GM23248 (cell line): ENCODE data around the gene METTL8. TPM values are rescaled to one million over a fixed set of nuclear protein-coding genes. Genes with fewer than 3 reads are reported as not detected.

Source experiments
- DNase-seq: peaks from one replicate; pipeline ENCODE4 v3.0.0-alpha.2; 2015
- H2AFZ ChIP-seq: fragments of 200-600 bp; sonication (generic); 2 replicates; pipeline ENCODE4 v1.6.1; 2016; ENCODE audit warnings: antibody characterized with exemption
- H3F3A ChIP-seq: fragments of 200-600 bp; sonication (generic); 2 replicates; pipeline ENCODE4 v1.6.1; 2016; ENCODE audit warnings: mild to moderate bottlenecking, antibody characterized with exemption, mixed run types; ENCODE audit not compliant: insufficient read depth
- H3K27ac ChIP-seq: fragments of 200-600 bp; sonication (generic); 2 replicates; pipeline ENCODE4 v1.5.1; 2016; ENCODE audit warnings: mild to moderate bottlenecking
- H3K27me3 ChIP-seq: fragments of 200-600 bp; sonication (generic); replicated peaks from 2 replicates; pipeline ENCODE4 v1.6.1; 2016; ENCODE audit warnings: mild to moderate bottlenecking; ENCODE audit not compliant: insufficient read depth
- H3K36me3 ChIP-seq: fragments of 200-600 bp; sonication (generic); 2 replicates; pipeline ENCODE4 v1.6.1; 2016; ENCODE audit warnings: low read depth, mild to moderate bottlenecking
- H3K4me1 ChIP-seq: fragments of 200-600 bp; sonication (generic); 2 replicates; pipeline ENCODE4 v1.6.1; 2016; ENCODE audit warnings: mild to moderate bottlenecking; ENCODE audit not compliant: insufficient read depth
- H3K4me2 ChIP-seq: fragments of 200-600 bp; sonication (generic); one replicate; pipeline ENCODE4 v1.6.1; 2016; ENCODE audit warnings: mild to moderate bottlenecking; ENCODE audit not compliant: unreplicated experiment
- H3K4me3 ChIP-seq: fragments of 200-600 bp; sonication (generic); 2 replicates; pipeline ENCODE4 v1.5.1; 2016; ENCODE audit warnings: mild to moderate bottlenecking
- H3K79me2 ChIP-seq: fragments of 200-600 bp; sonication (generic); 2 replicates; pipeline ENCODE4 v1.6.1; 2016; ENCODE audit warnings: mild to moderate bottlenecking; ENCODE audit not compliant: insufficient read depth
- H3K9ac ChIP-seq: fragments of 200-600 bp; sonication (generic); 2 replicates; pipeline ENCODE4 v1.6.1; 2016; ENCODE audit warnings: mild to moderate bottlenecking
- H3K9me2 ChIP-seq: fragments of 200-600 bp; sonication (generic); 2 replicates; pipeline ENCODE4 v1.6.1; 2016; ENCODE audit warnings: mixed run types, mild to moderate bottlenecking, moderate library complexity; ENCODE audit not compliant: insufficient read depth
- H3K9me3 ChIP-seq: fragments of 200-600 bp; sonication (generic); one replicate; pipeline ENCODE4 v1.6.1; 2017; ENCODE audit warnings: low read depth
- H4K20me1 ChIP-seq: fragments of 200-600 bp; sonication (generic); 2 replicates; pipeline ENCODE4 v1.6.0; 2016; ENCODE audit not compliant: insufficient read depth
- EZH2 ChIP-seq: fragments of 200-600 bp; sonication (generic); IDR thresholded peaks from 2 replicates; pipeline ENCODE4 v1.6.1; 2018; ENCODE audit warnings: antibody characterized with exemption, mild to moderate bottlenecking; ENCODE audit not compliant: insufficient read depth, poor library complexity, severe bottlenecking
- EZH2phosphoT487 ChIP-seq: fragments of 200-600 bp; sonication (generic); IDR thresholded peaks from 2 replicates; pipeline ENCODE4 v1.6.1; 2018; ENCODE audit warnings: antibody characterized with exemption, moderate library complexity, mild to moderate bottlenecking, low read depth; ENCODE audit not compliant: insufficient read depth
- WGBS, 2 experiments: methylation state at CpG; one replicate each; pipeline ENCODE4 v1.1.6; 2015 to 2017; ENCODE audit warnings: low lambda C conversion rate in 2 of 2, low coverage in 1 of 2; ENCODE audit errors: missing lambda C conversion rate in 2 of 2; 5-methylcytosine and 5-hydroxymethylcytosine counted together
- in situ Hi-C: fragments of 300-500 bp; cut with MboI; formaldehyde crosslinking; loops from 2 replicates; pipeline ENCODE4 v1.15.0; 2020
- polyA plus RNA-seq: library from polyadenylated mRNA; unstranded; fragments of >200 nt; fragmentation: Nextera tagmentation; extraction: Ambion mirVana; gene quantifications from 2 replicates; pipeline ENCODE4 v1.2.1, GENCODE V29; 2016
- total RNA-seq: library from RNA; depleted of rRNA; stranded (reverse); fragments of >200 nt; shearing (Covaris generic); gene quantifications from 2 replicates; pipeline ENCODE4 v1.2.3, GENCODE V29; 2014

The METTL8 gene
- total and polyA plus RNA-seq, 2 experiments from 2014 or later, result 27.2 to 38.5 TPM

GRCh38 chr2:171478345-171478744 is 44.6 kb upstream of the METTL8 start:
- H4K20me1 ChIP-seq, result no peaks in the 10 kb centered on the region
- no peak overlapping the region for H3K9ac ChIP-seq
- H3K9me2 ChIP-seq, result no peaks in the 10 kb centered on the region
- DNase-seq, result no peak
- no peak overlapping the region for H3K4me3 ChIP-seq
- TF ChIP-seq EZH2phosphoT487, result no peak
- TF ChIP-seq EZH2, result no peak
- WGBS, 2 experiments, result 83 to 90% methylated on average over 1 of the region's 1 CpG
- H3K27me3 ChIP-seq, result no peaks in the 10 kb centered on the region
- H3K4me2 ChIP-seq, result no peak overlapping the region
- no peaks in the 10 kb centered on the region for H3K79me2 ChIP-seq
- H3K9me3 ChIP-seq, result no peaks in the 10 kb centered on the region
- no peak overlapping the region for H2AFZ ChIP-seq
- no peak overlapping the region for H3K27ac ChIP-seq
- peaks cover 21% of the 10 kb centered on the region for H3K36me3 ChIP-seq
- peaks cover 6% of the 10 kb centered on the region; the same call in 1 of the 2 replicates for H3K4me1 ChIP-seq
- in situ Hi-C loops, result no loop called here
- no peaks in the 10 kb centered on the region for H3F3A ChIP-seq

- no peaks in the 10 kb centered on the region for H3K79me2 ChIP-seq
Measured at GRCh38 chr2:171475979-171476378, 42.2 kb upstream of the METTL8 start.

GRCh38 chr2:171470129-171470528 is 36.3 kb upstream of the METTL8 start:
- no peaks in the 10 kb centered on the region for H3K79me2 ChIP-seq
- in situ Hi-C loops, result no loop called here
- peaks cover 16% of the 10 kb centered on the region for H3K36me3 ChIP-seq
- H4K20me1 ChIP-seq, result no peaks in the 10 kb centered on the region
- TF ChIP-seq EZH2phosphoT487 (no peak), EZH2 (no peak)
- 77 to 79% methylated on average over 5 of the region's 5 CpGs for WGBS, 2 experiments
- no peaks in the 10 kb centered on the region for H3K27me3 ChIP-seq
- H3K27ac ChIP-seq, result no peak overlapping the region
- no peak overlapping the region for H3K4me2 ChIP-seq
- DNase-seq, result no peak
- H3F3A ChIP-seq, result no peaks in the 10 kb centered on the region
- no peaks in the 10 kb centered on the region for H3K4me1 ChIP-seq
- H3K9me3 ChIP-seq, result no peaks in the 10 kb centered on the region
- no peak overlapping the region for H2AFZ ChIP-seq
- H3K9me2 ChIP-seq, result no peaks in the 10 kb centered on the region
- no peak overlapping the region for H3K4me3 ChIP-seq
- H3K9ac ChIP-seq, result no peak overlapping the region

More at GRCh38 chr2:171475979-171476378, 42.2 kb upstream of the METTL8 start:
- no peak overlapping the region for H3K4me3 ChIP-seq
- H3K27me3 ChIP-seq, result no peaks in the 10 kb centered on the region
- H3K36me3 ChIP-seq, result peaks cover 30% of the 10 kb centered on the region
- no peaks in the 10 kb centered on the region for H3K4me1 ChIP-seq
- H3K27ac ChIP-seq, result no peak overlapping the region
- no peak overlapping the region for H3K9ac ChIP-seq
- H3F3A ChIP-seq, result no peaks in the 10 kb centered on the region
- no peaks in the 10 kb centered on the region for H4K20me1 ChIP-seq
- DNase-seq, result no peak
- no peaks in the 10 kb centered on the region for H3K9me2 ChIP-seq
- 96 to 100% methylated on average over 1 of the region's 1 CpG for WGBS, 2 experiments
- no peak for TF ChIP-seq EZH2
- H3K9me3 ChIP-seq, result no peaks in the 10 kb centered on the region
- no peak overlapping the region for H2AFZ ChIP-seq
- no peak overlapping the region for H3K4me2 ChIP-seq
- in situ Hi-C loops, result no loop called here

GRCh38 chr2:171469176-171469575 is 35.4 kb upstream of the METTL8 start:
- no peaks in the 10 kb centered on the region for H3K9me2 ChIP-seq
- H2AFZ ChIP-seq, result no peak overlapping the region
- H3K27ac ChIP-seq, result no peak overlapping the region
- H3K4me3 ChIP-seq, result no peak overlapping the region
- no peaks in the 10 kb centered on the region for H3F3A ChIP-seq
- 96 to 97% methylated on average over 4 of the region's 4 CpGs for WGBS, 2 experiments
- in situ Hi-C loops, result no loop called here
- no peak for DNase-seq
- no peaks in the 10 kb centered on the region for H3K79me2 ChIP-seq
- H3K36me3 ChIP-seq, result peaks cover 16% of the 10 kb centered on the region
- no peaks in the 10 kb centered on the region for H3K27me3 ChIP-seq
- no peak overlapping the region for H3K4me2 ChIP-seq
- H4K20me1 ChIP-seq, result no peaks in the 10 kb centered on the region
- no peaks in the 10 kb centered on the region for H3K4me1 ChIP-seq
- no peak for TF ChIP-seq EZH2
- TF ChIP-seq EZH2phosphoT487, result no peak
- H3K9ac ChIP-seq, result no peak overlapping the region
- H3K9me3 ChIP-seq, result no peaks in the 10 kb centered on the region

GRCh38 chr2:171460537-171460936 is 26.7 kb upstream of the METTL8 start:
- H2AFZ ChIP-seq, result no peak overlapping the region
- H3K4me2 ChIP-seq, result no peak overlapping the region
- in situ Hi-C loops, result no loop called here
- no peak overlapping the region for H3K9ac ChIP-seq
- no peak for DNase-seq
- H3K36me3 ChIP-seq, result peaks cover 22% of the 10 kb centered on the region
- H4K20me1 ChIP-seq, result peaks cover 5% of the 10 kb centered on the region; the same call in 1 of the 2 replicates
- no peak overlapping the region for H3K4me3 ChIP-seq
- TF ChIP-seq EZH2 (no peak), EZH2phosphoT487 (no peak)
- WGBS, 2 experiments, result 92 to 100% methylated on average over 1 of the region's 1 CpG
- H3K27ac ChIP-seq, result no peak overlapping the region
- H3K27me3 ChIP-seq, result no peaks in the 10 kb centered on the region
- H3K9me2 ChIP-seq, result no peaks in the 10 kb centered on the region
- no peaks in the 10 kb centered on the region for H3K9me3 ChIP-seq
- H3K4me1 ChIP-seq, result no peaks in the 10 kb centered on the region
- 0 out of 2 replicates have a peak, but pooled peaks cover 6% of the 10 kb centered on the region for H3K79me2 ChIP-seq
- no peaks in the 10 kb centered on the region for H3F3A ChIP-seq
